Measurements from ENCODE around the gene FCRL1.

FCRL1 gene, protein sequence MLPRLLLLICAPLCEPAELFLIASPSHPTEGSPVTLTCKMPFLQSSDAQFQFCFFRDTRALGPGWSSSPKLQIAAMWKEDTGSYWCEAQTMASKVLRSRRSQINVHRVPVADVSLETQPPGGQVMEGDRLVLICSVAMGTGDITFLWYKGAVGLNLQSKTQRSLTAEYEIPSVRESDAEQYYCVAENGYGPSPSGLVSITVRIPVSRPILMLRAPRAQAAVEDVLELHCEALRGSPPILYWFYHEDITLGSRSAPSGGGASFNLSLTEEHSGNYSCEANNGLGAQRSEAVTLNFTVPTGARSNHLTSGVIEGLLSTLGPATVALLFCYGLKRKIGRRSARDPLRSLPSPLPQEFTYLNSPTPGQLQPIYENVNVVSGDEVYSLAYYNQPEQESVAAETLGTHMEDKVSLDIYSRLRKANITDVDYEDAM

DNA sequence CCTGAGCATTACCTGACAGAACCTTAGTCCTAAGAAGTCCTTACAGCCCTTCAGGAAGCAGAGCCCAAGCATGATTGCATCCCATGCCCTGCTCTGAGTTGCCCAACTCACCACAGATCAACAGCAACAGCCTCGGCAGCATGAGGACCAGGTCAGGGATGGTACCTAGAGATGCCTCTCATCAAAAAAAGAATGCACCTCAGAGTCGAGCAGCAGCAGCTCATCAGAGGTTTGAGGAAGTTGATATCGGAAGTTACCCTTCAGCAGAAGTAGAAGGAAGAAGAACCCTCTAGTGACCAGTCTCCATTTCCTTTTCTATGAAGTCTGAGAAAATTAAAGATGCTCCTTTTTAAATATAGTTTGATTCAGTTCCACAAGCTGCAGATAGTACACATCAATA is at the start of gene FCRL1:
Gene FCRL1, minus strand, starts transcription at position 225 of the 400 bp plus-strand sequence. Its CDS starts 83 bp downstream, at position 142.
- DNase-seq = no peak

DNA sequence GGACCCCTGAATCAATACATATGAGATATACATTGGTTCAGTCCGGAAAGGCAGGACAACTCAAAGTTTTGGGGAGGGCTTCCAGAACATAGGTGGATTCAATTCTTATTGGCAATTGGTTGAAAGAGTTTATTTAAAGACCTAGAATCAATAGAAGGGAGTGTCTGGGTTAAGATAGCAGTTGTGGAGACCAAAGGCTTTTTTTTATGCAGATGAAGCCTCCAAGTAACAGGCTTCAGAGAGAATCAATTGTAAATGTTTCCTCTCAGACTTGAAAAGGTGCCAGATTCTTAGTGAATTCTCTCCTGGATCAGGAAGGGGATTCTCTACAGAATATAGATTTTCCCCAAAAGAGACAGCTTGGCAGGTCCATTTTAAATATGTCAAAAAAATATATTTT is 48.7 kb upstream of the FCRL1 start:
- DNase-seq = no peak

DNA sequence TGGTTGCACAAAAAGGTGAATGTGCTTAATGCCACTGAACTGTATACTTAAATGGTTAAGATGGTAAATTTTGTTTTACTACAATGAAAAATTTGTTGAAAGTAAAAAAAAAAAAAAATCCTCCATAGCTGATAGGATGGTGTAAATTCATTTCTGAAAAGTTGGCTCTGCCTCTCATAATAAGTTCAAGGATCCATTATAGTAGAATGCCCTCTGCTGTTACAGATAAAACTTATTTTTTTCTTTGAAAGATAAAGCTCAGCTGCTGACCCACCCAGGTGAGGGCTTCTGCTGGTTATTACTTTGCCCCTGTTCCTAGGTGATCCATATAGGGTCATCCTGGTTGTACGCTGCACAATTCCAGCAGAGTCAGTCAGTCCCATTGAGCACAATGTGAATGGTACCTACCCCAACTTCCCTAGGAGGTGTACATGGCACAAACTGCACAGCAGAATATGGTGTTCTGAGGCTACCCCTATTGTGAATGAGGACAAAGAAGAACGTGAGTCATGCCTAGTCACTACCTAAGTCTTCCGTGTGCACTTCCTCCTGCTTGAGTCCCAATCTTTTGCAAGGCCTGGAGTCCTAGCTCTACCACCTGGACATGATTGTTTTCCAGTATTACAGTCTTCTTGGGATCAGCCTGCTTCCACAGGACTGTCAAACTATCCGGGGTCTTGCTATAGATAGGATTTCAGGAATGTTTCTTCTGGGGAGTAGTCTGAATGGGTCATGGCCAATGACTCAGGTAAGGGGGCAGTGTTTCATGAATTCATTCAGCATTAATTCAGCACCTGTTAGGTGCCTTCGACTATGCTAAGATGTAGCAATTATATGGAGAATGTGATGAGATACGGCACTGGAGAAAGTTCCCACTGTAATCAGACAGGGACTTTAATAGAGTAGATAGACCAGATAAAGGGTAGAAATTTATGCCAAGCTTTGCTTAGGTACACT is 42.5 kb upstream of the FCRL1 start:
- DNase-seq = no peak

DNA sequence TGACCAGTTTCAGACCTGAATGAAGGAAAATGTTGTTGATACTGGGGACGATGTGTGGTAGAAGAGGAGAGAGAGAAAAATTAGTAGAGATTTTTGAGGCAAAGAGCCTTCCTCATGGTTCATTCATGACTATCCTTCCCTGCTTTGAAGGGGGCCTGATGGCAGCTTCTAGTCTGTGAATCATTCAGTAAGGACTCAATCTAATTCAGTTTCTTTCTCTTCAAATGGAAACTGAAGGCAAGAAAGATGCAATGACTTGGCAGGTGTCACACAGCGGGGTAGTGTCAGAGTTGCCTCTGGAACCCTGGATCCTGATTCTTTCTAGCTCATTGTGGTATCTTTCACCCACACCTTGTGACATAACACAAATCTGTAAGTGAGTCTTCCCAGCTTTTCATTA is 36.6 kb upstream of the FCRL1 start:
- DNase-seq = no peak

DNA sequence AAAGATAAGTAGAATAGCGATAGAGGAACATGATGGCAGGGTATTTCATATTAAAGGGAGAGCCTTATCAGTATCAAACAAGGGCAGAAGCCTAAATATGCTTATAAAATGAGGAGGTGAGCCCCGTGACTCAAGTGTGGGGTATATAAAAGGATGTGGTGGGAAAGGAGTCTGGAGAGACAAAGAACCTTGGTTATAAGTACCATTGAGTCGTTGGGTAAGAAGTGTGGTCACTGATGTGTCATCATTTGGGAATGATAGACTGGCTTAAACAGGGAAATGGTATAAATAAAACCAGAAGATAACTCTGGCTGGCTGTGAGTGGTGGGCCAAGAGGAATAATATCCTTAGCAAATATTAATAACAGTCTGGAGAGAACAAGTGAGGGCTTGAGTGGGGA is 32.6 kb upstream of the FCRL1 start:
- no peak for DNase-seq

DNA sequence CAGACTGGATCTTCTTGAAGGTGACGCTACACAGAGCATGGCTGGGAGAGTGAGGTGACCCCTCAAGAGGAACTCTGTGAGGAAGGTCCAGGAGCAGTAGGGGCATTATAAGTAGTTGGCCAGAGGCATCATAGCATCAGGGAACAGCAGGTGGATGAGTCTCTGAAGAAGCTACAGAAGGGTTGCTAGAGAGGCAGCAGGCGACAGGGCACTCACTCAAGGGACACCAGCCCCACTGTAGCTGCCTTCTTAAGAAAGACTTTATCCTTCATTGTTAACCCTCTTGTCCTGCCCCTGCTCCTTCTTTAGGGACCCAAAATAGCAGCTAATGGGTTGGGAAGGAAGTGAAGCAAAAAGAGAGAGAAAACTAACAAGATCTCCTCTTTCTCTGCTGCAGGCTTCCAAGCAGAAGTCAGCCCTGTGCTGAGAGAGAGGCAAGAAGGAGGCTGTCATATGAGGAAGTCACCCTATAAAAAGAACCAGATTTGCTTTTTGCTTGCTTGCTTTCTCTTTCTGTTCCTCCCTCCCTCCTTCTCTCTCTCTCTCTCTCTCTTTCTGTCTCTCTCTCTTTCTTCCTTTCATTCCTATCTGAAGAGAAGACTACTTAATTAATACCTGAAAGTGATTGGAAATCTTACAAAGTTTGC is 29.4 kb upstream of the FCRL1 start:
- DNase-seq = no peak

DNA sequence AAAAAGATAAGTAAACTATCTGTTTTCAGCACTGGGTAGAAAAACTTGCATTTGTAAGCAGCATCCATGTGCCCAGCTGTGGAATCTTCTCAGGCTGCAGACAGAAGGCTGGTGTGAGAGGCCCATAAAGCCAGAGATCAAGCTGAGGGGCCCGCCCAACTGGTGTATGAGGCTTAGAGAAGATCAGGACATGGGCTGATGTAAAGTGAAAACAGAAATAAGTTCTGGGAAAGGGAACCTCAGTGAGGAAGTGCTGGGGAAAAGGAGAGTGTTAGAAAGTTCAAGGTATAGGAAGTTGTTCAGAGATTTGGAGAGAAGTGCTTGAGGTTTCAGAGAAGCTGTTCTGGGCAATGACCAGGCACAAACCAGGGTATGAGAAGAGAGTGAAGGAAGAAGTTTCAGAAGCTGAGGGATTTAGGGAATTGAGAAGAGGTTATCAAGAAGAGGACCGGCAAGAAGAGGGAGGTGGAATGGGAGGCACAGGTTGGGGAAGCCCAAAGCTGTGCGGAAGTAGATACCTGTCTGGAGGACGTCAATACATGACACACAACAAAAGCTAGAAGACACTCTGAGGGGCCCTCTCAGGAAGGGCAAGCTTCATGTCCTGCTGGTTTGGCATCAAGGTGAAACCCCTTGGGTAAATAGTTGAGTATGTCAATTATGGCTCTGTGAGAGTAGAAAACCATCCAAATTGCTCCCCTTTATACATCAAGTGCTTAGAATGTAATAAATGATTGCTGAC is 24.3 kb upstream of the FCRL1 start:
- DNase-seq = no peak

DNA sequence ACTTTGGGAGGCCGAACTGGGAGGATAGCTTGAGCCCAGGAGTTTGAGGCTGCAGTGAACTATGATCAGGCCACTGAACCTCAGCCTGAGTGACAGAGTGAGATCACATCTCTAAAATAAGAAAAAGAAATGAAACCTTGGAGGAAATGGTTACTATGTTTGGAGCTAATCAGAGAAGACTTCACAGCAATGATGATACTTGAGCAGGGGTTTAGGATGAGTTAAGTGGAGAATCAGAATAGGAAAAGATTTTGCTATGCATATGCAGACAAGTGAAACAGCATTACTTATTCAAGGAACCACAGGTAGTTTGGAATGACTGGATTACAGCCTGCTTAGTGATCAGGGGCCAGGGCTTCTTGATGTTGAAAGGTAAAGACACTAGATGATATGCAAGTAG is 23.0 kb upstream of the FCRL1 start:
- DNase-seq = no peak

DNA sequence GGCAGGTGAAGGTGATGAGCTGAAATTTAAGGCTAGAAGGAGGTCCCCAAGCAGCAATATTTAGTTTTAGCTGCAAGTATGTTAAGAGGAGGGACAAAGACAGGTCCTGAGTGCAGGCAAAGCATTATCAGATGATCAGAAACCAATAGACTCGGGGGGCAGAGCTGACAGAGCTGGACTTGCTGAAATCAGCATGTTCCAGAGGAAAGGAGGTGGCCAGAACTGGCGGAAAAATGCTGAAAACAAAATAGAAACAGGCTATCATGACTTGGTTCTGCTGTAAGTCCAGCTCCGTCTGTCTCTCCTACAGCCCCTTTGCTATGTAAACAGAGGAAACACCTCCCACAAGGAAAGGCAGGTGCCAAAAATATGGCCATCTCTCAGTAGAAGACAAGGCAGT is 21.8 kb upstream of the FCRL1 start, which contains the start of gene CD5L:
Gene CD5L, minus strand, starts transcription at position 101 of the 400 bp plus-strand sequence. CDS start 107 bp downstream, outside the sequence.
- no peak for DNase-seq

DNA sequence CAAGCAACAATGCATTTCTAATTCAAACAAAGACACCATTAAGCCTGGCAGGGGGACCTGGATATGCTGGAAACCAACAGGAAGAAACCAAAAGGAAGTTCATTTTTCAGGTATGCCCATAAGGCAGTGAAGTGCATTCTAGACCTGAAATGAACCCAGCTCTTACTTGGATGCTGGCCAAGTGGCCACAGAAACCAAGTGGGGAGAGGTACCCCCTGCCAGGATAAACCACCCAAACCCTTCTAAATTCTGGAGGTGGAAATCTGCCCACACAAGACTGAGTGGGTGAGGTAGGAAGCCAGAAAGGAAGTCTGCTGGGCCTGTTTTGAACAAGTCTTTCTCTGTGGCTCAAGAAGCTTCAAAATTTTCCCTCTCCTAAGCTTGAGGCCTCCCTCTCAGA is 19.0 kb upstream of the FCRL1 start:
- DNase-seq = no peak

DNA sequence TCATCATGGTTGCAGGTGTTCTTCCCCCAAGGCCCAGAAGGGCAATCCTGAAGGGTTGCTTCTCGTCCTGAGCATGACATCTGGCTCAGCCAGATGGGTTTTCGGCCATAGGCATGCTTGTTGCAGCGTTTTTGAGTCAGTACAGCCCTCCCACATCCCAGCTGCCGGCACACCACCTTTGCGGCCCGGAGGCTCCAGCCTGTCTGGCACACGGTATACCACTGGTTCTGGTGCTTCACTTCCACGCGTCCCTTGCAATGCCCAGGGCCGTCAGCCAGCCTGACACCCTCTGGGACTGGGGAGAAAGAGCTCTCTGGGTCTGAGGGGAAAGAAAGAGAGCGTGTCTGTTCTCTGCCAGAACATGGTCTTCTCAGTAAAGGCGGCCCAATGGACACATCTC is 14.5 kb upstream of the FCRL1 start:
- DNase-seq = no peak

DNA sequence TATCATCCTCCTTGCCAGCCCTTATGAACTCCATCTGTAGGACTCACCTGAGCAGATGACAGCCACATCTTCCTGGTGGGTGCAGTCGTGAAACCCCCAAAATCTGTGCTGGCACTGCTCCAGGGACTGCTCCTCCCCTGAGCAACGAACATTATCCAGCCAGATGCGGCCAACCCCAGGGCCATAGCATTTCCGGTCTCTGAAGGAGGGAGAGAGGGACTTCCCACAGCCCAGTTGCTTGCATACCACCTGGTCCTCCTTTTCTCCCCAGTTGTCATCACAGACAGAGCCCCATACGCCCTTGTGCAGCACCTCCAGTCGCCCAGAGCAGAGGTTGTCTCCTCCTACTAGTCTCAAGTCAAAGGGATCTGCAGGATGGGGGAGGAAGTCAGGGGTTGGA is 13.2 kb upstream of the FCRL1 start:
- DNase-seq = no peak

DNA sequence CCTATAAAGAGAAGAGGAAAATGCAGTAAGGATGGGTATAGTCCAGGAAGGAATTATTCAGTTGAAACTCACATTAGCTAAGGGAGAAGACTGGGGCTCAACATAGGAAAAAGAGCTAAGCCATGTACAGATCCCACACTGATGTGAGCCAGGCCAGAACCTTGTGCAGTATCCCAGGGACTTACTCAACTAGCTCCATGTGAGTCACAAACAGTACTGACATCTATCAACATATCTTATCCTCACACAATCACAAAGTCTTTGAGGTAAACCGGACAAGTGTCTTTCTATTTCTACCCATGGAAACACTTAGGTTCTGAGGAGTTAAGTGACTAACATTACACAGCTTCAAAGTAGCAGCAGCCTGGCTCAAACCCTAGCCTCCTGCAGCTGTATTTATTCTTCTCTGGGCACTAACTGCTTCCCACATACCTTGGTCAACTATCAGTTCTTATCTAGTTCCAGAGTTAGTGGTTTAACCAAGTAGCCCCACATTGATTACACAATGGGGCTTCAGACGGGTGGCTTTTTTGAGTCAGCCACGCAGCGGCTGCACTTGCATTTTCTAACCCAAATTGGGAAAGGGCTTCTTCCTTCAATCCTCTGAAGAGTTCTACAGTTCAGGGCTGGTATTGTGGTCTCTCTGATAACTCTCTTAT is 12.2 kb upstream of the FCRL1 start:
- no peak for DNase-seq

DNA sequence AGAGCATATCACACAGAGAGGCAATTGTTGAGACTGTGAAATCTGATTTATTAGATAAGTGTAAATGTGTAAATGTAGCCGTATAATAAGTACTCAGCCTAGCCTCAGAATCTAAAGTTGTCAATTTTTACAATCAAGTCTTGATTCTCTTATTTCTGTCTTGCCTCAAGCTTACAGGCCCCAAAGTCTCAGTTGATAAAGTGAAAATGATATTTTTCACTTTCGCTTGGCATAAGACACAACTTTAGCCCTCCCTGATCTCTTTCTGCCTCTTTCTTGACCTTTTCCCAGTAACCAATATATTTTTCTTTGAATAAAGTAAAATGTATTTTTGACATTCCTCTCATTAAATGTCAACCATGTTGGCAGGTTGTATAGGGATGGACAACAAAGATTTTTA is 11.0 kb upstream of the FCRL1 start:
- DNase-seq = no peak

DNA sequence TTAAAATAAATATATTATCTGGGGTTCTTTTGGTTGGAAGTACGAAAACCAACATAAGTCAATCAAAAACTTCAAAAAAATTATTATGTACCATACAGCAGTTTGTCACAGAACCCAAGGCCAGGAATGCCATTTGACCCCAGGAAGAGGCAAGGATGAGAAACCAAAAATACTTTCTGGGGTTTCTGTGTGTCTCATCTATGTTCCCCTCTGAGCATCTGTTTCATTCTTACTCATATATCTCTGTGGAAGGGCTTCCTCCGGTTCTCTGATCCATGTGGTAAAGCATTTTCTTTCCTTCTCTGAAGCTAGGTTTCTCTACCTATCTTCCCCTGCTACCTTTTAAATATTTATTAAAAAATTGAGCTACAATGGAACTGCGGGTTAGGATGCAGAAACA is 9.8 kb upstream of the FCRL1 start:
- DNase-seq = no peak

DNA sequence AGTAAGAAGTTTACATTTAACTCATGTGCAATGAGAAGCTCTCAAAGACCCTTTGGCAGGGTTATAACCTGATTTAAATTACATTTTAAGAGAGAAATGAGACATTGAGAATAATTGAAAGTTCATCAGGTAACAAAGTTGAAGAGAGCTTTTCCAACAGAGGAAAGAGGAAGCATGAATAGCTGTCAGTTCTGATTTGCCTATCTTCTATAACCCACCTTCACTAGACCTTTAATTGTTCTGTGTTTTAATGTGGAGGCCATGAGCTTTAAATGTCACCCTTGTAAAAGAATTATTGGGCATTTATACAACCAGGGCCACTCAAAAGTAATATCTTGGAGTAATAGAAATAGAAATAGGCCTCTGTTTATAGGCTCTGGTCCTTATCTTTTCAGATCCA is 9.3 kb upstream of the FCRL1 start:
- DNase-seq = no peak

DNA sequence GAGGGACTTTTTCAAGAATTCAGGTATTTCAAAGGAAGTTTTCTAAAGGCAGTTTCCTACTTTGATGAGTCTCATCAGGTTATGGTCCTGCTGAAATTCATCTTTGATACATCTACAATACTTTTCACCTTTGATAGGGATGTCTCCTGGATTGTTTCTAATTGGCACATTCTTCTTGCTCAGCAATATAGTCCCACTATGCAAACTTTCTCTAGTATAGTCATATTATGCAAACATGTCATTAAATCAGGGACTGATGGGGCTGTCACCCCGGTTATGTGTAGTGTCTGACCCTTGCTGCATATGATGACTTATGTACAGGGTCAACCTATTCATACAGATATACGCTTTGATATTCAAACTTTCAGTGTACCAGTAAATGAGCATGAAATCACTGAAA is 379 bp upstream of the FCRL1 start:
- no peak for DNase-seq

DNA sequence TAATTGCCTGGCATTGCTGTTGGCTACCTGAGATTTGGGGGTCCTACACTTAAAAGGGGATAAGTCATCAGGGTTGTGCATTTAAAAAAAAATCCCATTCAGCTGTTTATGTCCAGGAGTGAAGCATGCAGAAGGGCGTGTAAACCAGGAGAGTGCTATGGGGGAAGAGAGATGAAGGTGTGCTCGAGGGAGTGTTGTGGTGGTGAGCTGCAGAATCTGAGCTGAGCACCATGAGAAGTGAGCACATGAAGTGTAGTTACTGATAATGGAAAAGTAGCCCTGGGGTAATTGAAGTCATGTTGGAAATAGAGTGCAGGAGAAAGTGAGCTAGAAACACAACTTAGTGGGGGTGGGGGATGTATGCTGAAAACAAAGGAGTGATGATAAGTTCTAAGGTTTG is 705 bp downstream of the FCRL1 start:
- no peak for DNase-seq

DNA sequence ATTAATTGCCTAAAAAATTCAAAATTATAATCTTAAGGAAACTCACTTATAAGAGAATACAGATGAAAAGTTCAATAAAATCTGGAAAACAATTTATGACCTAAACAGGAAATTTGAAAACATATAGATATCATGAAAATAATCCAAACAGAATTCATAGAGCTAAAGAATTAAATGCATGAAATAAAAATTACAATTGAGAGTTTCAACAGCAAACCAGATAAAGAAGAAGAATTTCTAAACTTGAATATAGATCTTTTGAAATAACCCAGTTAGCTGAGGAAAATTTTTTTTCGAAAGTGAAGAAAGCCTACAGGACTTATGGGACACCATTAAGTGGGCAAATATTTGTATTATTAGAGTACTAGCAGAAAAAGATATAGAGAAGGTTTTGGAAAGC is 6.7 kb downstream of the FCRL1 start:
- no peak for DNase-seq

DNA sequence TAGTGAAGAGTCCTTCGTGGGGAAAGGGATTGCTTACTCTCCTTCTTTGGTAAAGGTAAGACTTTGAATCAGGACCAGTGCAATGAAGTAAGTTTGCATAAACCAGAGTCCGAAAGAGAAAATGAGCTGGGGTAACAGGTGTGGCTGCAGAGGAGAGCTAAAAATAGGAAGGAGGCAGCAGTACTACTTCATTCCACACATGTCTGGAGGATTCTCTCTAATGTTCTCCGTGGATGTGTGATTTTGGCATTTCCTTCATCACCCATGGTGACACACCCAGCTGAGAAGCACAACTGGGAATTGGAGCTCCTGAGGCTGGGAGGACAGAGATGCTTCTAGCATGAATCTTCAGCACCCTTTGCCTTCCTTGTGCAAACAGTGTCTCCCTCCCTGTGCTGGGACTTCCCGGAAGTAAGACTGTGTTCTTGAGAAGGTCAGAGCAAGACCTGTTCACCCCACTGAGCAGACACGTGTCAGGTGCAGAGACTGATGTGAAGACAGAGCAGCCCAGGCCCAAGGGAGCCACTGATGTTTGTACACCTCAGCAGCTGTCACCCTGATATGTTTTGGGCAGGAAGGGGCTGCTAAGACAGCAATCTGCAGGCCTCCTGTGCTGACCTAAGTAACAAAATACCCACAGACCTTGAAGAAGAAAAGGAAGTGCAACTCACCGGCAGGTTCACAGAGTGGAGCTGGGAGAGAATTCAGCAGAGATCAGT is 13.3 kb downstream of the FCRL1 start:
- no peak for DNase-seq

DNA sequence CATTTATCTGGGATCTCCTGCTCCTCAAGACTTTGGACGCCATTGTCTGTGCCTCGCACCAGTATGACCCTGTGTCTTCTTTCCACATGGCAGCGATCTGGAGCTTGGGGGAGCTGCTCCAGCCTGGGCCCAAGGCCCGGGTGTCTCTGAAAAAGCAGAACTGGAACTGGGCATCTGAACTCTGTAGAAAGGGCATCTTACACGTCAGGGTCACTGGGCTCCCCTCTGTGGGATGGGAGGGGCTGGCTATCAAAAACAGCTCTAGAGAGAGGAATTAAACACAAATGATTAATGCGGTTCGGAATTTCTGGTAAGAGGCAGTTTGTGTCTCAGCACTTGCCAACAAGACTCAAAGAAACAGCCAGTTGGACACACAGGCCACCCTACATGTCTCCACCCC is 16.1 kb downstream of the FCRL1 start:
- DNase-seq = no peak
